NK-92 treated with Interleukin-12 subunit alpha and Interleukin-12 subunit beta, amount 100 ng/mL, for 24 hours (cell line): ENCODE data around the gene PPFIBP2.

Experiments
- DNase-seq: peaks from one replicate; lab custom pipeline; 2025; lab: John Stamatoyannopoulos, UW

The PPFIBP2 gene

GRCh38 chr11:7552666-7553065, 38.9 kb downstream of the PPFIBP2 start:
- DNase-seq, result no peak

GRCh38 chr11:7555052-7555699, 41.4 kb downstream of the PPFIBP2 start:
- no peak for DNase-seq

- DNase-seq, result no peak
These were observed 44.2 kb downstream of the PPFIBP2 start for GRCh38 chr11:7558046-7558445.

- DNase-seq, result no peak
These were observed 45.8 kb downstream of the PPFIBP2 start for GRCh38 chr11:7559398-7560283.

GRCh38 chr11:7561562-7561961, 47.8 kb downstream of the PPFIBP2 start:
- DNase-seq, result no peak

GRCh38 chr11:7563281-7563680, 49.5 kb downstream of the PPFIBP2 start:
- no peak for DNase-seq

- no peak for DNase-seq
These were observed 51.0 kb downstream of the PPFIBP2 start for GRCh38 chr11:7564803-7565202.

GRCh38 chr11:7567311-7567710, 53.5 kb downstream of the PPFIBP2 start:
- no peak for DNase-seq

- no peak for DNase-seq
These were observed 55.2 kb downstream of the PPFIBP2 start for GRCh38 chr11:7569044-7569443.

GRCh38 chr11:7570241-7570640, 56.4 kb downstream of the PPFIBP2 start:
- no peak for DNase-seq

GRCh38 chr11:7570938-7571521, 57.2 kb downstream of the PPFIBP2 start:
- no peak for DNase-seq

- DNase-seq, result no peak
These were observed 57.8 kb downstream of the PPFIBP2 start for GRCh38 chr11:7571640-7572000.

- no peak for DNase-seq
These were observed 58.4 kb downstream of the PPFIBP2 start for GRCh38 chr11:7572001-7572712.

GRCh38 chr11:7573193-7573557, 59.4 kb downstream of the PPFIBP2 start:
- DNase-seq, result no peak

GRCh38 chr11:7573558-7574296, 59.9 kb downstream of the PPFIBP2 start:
- no peak for DNase-seq

- no peak for DNase-seq
These were observed 60.8 kb downstream of the PPFIBP2 start for GRCh38 chr11:7574491-7575130.

- no peak for DNase-seq
These were observed 62.3 kb downstream of the PPFIBP2 start for GRCh38 chr11:7575841-7576725.

- DNase-seq, result no peak
These were observed 63.0 kb downstream of the PPFIBP2 start for GRCh38 chr11:7576726-7577290.

GRCh38 chr11:7577291-7578190, 63.7 kb downstream of the PPFIBP2 start:
- DNase-seq, result no peak
